ENCODE measurements around the gene CEP295NL.

CEP295NL gene

DNA sequence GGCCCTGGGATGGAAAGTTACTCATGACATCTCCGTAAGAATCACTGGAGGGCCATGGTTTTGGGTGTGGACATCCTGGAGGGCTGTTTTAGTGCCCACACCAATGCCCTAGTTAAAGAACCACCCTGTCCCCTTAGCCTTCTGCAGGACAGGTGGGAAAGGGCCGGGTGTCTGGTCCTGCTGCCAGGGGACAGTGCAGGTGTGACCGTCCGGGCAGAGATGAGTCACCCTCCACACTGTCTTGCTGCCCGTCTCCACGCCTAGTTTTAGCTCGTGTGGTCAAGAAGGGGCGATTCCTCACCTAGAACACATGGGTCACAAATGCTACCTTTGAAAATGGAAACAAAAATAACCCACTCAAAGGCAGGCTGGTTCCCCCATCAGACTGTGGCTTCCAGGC is 17.0 kb downstream of the CEP295NL start:
- H3K27me3 Mint-ChIP-seq (ENCODE audit: low read depth), result peaks cover 3% of the 10 kb centered on the region
- H3K4me1 Mint-ChIP-seq, result peaks cover 74% of the 10 kb centered on the region
- H3K27ac Mint-ChIP-seq, result no peak overlapping the region
- H3K9me3 Mint-ChIP-seq, result no peaks in the 10 kb centered on the region
- TF ChIP-seq, protein P1, sequence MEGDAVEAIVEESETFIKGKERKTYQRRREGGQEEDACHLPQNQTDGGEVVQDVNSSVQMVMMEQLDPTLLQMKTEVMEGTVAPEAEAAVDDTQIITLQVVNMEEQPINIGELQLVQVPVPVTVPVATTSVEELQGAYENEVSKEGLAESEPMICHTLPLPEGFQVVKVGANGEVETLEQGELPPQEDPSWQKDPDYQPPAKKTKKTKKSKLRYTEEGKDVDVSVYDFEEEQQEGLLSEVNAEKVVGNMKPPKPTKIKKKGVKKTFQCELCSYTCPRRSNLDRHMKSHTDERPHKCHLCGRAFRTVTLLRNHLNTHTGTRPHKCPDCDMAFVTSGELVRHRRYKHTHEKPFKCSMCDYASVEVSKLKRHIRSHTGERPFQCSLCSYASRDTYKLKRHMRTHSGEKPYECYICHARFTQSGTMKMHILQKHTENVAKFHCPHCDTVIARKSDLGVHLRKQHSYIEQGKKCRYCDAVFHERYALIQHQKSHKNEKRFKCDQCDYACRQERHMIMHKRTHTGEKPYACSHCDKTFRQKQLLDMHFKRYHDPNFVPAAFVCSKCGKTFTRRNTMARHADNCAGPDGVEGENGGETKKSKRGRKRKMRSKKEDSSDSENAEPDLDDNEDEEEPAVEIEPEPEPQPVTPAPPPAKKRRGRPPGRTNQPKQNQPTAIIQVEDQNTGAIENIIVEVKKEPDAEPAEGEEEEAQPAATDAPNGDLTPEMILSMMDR (IDR thresholded peaks at IDR 0.05; ENCODE audit: unreplicated experiment in 3 of 3), result no peak
- H3K36me3 Mint-ChIP-seq (ENCODE audit: low read depth), result peaks cover 15% of the 10 kb centered on the region
- H3K4me3 Mint-ChIP-seq, result no peak overlapping the region

DNA sequence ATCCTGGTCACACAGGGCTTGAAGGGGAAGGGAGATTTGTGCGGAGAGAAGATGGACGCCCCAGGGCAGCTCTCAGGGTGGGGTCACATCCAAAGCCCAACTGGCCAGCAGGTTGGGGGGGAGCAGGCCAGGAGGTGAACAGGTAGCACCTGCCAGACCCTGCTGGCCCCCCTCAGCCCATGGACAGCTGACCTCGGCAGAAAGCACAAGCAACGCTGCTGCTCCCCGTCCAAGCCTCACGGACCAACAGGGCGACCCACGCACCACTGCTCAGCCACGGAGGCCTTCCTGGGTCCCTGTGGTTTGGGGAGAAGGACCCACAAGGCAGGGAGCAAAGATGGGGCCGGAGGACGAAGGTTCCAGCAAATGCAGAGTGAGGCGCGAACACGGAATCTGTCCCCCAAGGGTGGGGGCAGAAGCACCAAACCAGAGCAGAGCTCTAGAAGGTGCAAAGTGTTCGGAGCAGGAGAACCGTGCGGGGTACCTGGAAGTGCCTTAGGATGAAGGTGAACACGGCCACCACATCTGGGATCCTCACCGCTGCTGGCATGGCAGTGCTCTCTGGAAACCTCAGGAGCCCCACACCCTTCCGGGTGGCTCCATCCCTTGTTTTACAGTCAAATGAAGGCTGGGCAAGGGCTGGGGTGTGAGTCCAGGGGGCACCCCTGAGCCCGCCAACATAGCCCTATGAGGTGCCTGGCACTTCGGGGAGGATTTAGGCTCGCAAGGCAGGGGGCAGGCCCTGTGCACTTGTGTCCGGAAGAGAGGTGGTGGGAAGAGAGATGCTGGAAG is 17.9 kb downstream of the CEP295NL start:
- H3K4me3 Mint-ChIP-seq, result no peak overlapping the region
- peaks cover 11% of the 10 kb centered on the region for H3K36me3 Mint-ChIP-seq (ENCODE audit: low read depth)
- TF ChIP-seq, protein P1 (IDR thresholded peaks at IDR 0.05; ENCODE audit: unreplicated experiment in 3 of 3), result no peak
- no peaks in the 10 kb centered on the region for H3K9me3 Mint-ChIP-seq
- peaks cover 71% of the 10 kb centered on the region for H3K4me1 Mint-ChIP-seq
- H3K27me3 Mint-ChIP-seq (ENCODE audit: low read depth), result peaks cover 3% of the 10 kb centered on the region
- H3K27ac Mint-ChIP-seq, result peak overlapping the region; percentile 64 to 90 (median 88)

DNA sequence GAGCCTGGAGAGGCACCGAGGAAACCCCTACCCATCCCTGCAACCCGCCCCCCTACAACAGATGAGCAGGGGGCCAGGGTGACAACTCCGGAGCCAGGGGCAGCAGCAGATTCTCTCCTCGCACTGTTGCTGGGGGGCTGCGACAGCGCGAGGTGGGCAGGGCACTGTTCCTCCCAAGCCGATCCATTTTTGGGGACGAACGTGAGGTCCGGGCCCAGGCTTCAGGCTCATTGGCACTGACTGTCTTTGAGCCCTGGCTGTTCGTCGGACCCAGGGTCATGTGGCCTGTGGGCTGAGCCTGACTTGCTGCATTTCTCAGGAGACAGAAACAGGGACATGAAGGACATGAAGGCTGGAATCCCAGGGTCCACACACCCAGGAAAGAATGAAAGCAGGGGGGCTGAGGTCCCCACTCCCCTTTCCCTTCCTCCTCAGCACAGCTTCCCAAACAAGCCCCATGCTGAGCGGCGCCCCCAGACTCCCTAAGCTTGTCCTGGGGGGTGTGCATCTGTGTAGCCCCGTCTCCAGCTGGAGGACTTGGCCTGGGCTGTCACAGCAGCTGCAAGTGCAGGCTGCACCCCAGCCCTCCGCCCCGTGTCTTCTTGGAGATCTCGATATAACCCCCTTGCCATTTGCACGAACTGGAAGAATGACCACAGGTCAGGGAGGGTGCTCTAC is 18.7 kb downstream of the CEP295NL start:
- H3K9me3 Mint-ChIP-seq, result no peaks in the 10 kb centered on the region
- peak overlapping the region; percentile 88 to 92 (median 90) for H3K27ac Mint-ChIP-seq
- peaks cover 8% of the 10 kb centered on the region for H3K36me3 Mint-ChIP-seq (ENCODE audit: low read depth)
- H3K27me3 Mint-ChIP-seq (ENCODE audit: low read depth), result peaks cover 3% of the 10 kb centered on the region
- H3K4me3 Mint-ChIP-seq, result peak overlapping the region in 1 of 3 experiments; percentile 63
- TF ChIP-seq, protein P1 (IDR thresholded peaks at IDR 0.05; ENCODE audit: unreplicated experiment in 3 of 3), result no peak
- peaks cover 74% of the 10 kb centered on the region for H3K4me1 Mint-ChIP-seq

DNA sequence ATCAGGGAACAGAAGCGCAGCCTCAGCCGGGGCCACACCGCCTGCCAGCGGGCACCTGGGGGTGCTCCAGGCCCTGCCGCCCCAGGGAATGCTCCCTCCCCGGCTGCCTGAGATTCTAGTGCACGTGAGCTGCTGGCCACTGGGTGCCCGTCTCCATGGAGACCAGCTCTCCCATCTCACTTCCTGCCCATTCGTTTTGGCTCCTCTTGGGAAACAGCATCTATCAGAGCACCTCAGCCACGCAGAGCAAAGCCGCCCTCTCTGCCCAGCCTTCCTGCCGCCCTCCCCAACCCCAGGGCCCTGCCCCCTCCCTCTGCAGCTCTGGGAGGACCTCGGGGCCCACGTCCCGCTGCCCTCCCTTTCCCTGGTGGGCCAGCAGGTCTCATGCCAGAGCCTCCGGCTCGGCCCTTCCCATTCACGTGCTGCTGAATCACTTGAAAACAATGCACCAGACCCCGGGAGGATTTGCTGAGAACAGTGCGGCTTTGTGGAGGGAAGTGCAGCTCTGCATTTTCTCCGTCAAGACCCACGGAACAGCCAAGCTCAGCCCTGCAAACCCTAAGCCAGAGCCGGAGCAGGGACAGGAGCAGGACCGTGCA is 19.4 kb downstream of the CEP295NL start:
- Mint-ChIP-seq H3K4me1 (peaks cover 74% of the 10 kb centered on the region), H3K27me3 (ENCODE audit: low read depth) (peaks cover 3% of the 10 kb centered on the region), H3K36me3 (ENCODE audit: low read depth) (peaks cover 1% of the 10 kb centered on the region), H3K9me3 (no peaks in the 10 kb centered on the region), H3K27ac (peak overlapping the region; percentile 88 to 92 (median 90)), H3K4me3 (peak overlapping the region; percentile 21 to 63 (median 59))
- TF ChIP-seq, protein P1 (IDR thresholded peaks at IDR 0.05; ENCODE audit: unreplicated experiment in 3 of 3), result no peak

DNA sequence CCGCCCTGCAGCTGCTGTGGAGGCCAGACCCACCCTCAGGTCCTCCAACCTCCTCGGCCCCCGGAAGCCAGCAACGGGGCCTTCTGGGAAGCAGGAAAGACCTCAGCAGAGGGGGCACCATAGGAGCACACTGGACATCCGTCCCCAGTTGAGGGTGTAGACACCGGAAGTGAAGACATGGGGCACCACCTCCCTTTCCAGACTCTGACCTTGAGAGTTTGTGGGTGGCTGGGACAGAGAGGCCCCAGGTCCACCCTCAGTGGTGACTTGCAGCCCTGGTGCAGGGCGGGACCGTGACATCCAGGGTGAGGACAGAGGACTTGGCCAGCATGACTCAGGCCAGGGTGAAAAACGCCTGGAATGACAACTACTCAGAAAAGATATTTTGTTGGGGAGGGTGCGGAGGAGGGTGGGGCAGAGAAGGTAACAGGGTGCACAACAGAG is 19.9 kb downstream of the CEP295NL start:
- Mint-ChIP-seq H3K27me3 (ENCODE audit: low read depth) (peaks cover 3% of the 10 kb centered on the region), H3K27ac (peak overlapping the region; percentile 88 to 92 (median 90)), H3K4me3 (peak overlapping the region; percentile 40 to 68 (median 53)), H3K9me3 (no peaks in the 10 kb centered on the region), H3K4me1 (peaks cover 74% of the 10 kb centered on the region), H3K36me3 (ENCODE audit: low read depth) (no peaks in the 10 kb centered on the region)
- TF ChIP-seq, protein P1 (IDR thresholded peaks at IDR 0.05; ENCODE audit: unreplicated experiment in 3 of 3), result no peak
